GM23248 (cell line): Measurements from ENCODE around the gene DUSP16.

Experiments
- EZH2 ChIP-seq: fragments of 200-600 bp; sonication (generic); IDR thresholded peaks from 2 replicates; pipeline ENCODE4 v1.6.1; 2018; ENCODE audit warnings: antibody characterized with exemption, mild to moderate bottlenecking; ENCODE audit not compliant: insufficient read depth, poor library complexity, severe bottlenecking
- EZH2phosphoT487 ChIP-seq: fragments of 200-600 bp; sonication (generic); IDR thresholded peaks from 2 replicates; pipeline ENCODE4 v1.6.1; 2018; ENCODE audit warnings: antibody characterized with exemption, moderate library complexity, mild to moderate bottlenecking, low read depth; ENCODE audit not compliant: insufficient read depth

GRCh38 chr12:12510141-12510540 lies 52.5 kb downstream of the DUSP16 start:
- TF ChIP-seq EZH2phosphoT487 (no peak), EZH2 (no peak)
